Ascending aorta (tissue), 2 donors: Measurements from ENCODE around the gene CFAP157. TPM values are rescaled to one million over a fixed set of nuclear protein-coding genes. Genes with fewer than 3 reads are reported as not detected.

ENCODE experiments used
- DNase-seq, 2 donors: peaks; one replicate each; pipeline ENCODE4 v3.0.0-alpha.2; 2019; ENCODE audit warnings: low spot score in 2 of 2
- H3K27ac ChIP-seq, 2 donors: fragments of 200-600 bp; sonication (generic); one replicate each; pipeline ENCODE4 v1.5.1; 2016 to 2017; ENCODE audit warnings: mild to moderate bottlenecking in 1 of 2
- H3K27me3 ChIP-seq: fragments of 200-600 bp; sonication (generic); one replicate; pipeline ENCODE4 v1.5.1; 2017
- H3K36me3 ChIP-seq, 2 donors: fragments of 200-600 bp; sonication (generic); one replicate each; pipeline ENCODE4 v1.5.1; 2016
- H3K4me1 ChIP-seq, 2 donors: fragments of 200-600 bp; sonication (generic); one replicate each; pipeline ENCODE4 v1.5.1; 2016 to 2017; ENCODE audit warnings: mild to moderate bottlenecking in 1 of 2
- H3K4me3 ChIP-seq, 2 donors: fragments of 200-600 bp; sonication (generic); one replicate each; pipeline ENCODE4 v1.5.1; 2016 to 2017; ENCODE audit warnings: mild to moderate bottlenecking in 1 of 2
- H3K9me3 ChIP-seq, 2 donors: fragments of 200-600 bp; sonication (generic); one replicate each; pipeline ENCODE4 v1.5.1; 2016
- intact Hi-C: fragments of 100-400 bp; cut with DNase I; formaldehyde crosslinking; loops from one replicate; pipeline ENCODE4 v1.15.1; 2023
- total RNA-seq: library from RNA; depleted of rRNA; stranded (reverse); fragments of >200 nt; gene quantifications from one replicate; pipeline ENCODE4 v1.1.0, GENCODE V29; 2016
- TF ChIP-seq, protein P1 (sequence below), 3 experiments: fragments of 200-600 bp in 2 of 3; fragments of 450-650 bp in 1 of 3; sonication (generic) in 2 of 3; IDR thresholded peaks; one replicate each; pipeline ENCODE4 v1.5.1; 2016 to 2019; ENCODE audit warnings: antibody characterized with exemption in 3 of 3, mild to moderate bottlenecking in 1 of 3, moderate library complexity in 1 of 3

Gene CFAP157
- total RNA-seq, 1 donor from 2014 or later: not detected

DNA sequence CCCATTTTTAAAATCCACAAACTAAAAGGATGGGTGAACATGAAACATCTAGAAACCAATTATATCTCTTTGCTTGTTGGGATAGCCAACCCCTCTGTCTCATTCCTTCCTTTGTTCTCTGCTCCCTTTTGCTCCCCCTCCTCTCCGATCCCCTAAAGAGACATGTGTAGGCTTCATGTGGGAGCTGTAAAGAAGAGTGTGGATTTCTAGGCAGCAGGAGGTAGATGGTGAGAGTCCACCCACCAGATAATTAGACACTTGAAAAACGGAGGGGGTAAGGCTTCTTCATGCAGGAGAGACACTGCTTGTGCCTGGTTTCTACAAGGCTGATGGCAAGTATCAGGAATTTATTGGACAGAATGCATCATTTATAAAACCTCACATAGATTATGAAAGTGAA is 27.3 kb upstream of the CFAP157 start:
- TF ChIP-seq, protein P1, sequence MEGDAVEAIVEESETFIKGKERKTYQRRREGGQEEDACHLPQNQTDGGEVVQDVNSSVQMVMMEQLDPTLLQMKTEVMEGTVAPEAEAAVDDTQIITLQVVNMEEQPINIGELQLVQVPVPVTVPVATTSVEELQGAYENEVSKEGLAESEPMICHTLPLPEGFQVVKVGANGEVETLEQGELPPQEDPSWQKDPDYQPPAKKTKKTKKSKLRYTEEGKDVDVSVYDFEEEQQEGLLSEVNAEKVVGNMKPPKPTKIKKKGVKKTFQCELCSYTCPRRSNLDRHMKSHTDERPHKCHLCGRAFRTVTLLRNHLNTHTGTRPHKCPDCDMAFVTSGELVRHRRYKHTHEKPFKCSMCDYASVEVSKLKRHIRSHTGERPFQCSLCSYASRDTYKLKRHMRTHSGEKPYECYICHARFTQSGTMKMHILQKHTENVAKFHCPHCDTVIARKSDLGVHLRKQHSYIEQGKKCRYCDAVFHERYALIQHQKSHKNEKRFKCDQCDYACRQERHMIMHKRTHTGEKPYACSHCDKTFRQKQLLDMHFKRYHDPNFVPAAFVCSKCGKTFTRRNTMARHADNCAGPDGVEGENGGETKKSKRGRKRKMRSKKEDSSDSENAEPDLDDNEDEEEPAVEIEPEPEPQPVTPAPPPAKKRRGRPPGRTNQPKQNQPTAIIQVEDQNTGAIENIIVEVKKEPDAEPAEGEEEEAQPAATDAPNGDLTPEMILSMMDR (IDR thresholded peaks at IDR 0.05): no peak
- Histone ChIP-seq H3K4me3 (no peak overlapping the region), H3K4me1 (no peaks in the 10 kb centered on the region), H3K36me3 (peaks cover 51 to 77% of the 10 kb centered on the region in 2 donors), H3K9me3 (no peaks in the 10 kb centered on the region), H3K27ac (no peak overlapping the region), H3K27me3 (no peaks in the 10 kb centered on the region)
- no peak for DNase-seq
- intact Hi-C loops: no loop called here

GRCh38 chr9:127680226-127680625 is 26.6 kb upstream of the CFAP157 start:
- Histone ChIP-seq H3K4me1 (no peaks in the 10 kb centered on the region), H3K36me3 (peaks cover 46 to 76% of the 10 kb centered on the region in 2 donors), H3K4me3 (no peak overlapping the region), H3K27me3 (no peaks in the 10 kb centered on the region), H3K27ac (no peak overlapping the region), H3K9me3 (no peaks in the 10 kb centered on the region)
- intact Hi-C loops: no loop called here
- TF ChIP-seq, protein P1 (IDR thresholded peaks at IDR 0.05): no peak
- no peak for DNase-seq

GRCh38 chr9:127680846-127681245 is 25.9 kb upstream of the CFAP157 start:
- H3K4me1 ChIP-seq: no peaks in the 10 kb centered on the region
- no peak for DNase-seq
- intact Hi-C loops: no loop called here
- no peak overlapping the region for H3K4me3 ChIP-seq
- H3K27ac ChIP-seq: no peak overlapping the region
- H3K36me3 ChIP-seq: peaks cover 46 to 71% of the 10 kb centered on the region in 2 donors
- no peaks in the 10 kb centered on the region for H3K27me3 ChIP-seq
- H3K9me3 ChIP-seq: no peaks in the 10 kb centered on the region
- TF ChIP-seq, protein P1 (IDR thresholded peaks at IDR 0.05): no peak

DNA sequence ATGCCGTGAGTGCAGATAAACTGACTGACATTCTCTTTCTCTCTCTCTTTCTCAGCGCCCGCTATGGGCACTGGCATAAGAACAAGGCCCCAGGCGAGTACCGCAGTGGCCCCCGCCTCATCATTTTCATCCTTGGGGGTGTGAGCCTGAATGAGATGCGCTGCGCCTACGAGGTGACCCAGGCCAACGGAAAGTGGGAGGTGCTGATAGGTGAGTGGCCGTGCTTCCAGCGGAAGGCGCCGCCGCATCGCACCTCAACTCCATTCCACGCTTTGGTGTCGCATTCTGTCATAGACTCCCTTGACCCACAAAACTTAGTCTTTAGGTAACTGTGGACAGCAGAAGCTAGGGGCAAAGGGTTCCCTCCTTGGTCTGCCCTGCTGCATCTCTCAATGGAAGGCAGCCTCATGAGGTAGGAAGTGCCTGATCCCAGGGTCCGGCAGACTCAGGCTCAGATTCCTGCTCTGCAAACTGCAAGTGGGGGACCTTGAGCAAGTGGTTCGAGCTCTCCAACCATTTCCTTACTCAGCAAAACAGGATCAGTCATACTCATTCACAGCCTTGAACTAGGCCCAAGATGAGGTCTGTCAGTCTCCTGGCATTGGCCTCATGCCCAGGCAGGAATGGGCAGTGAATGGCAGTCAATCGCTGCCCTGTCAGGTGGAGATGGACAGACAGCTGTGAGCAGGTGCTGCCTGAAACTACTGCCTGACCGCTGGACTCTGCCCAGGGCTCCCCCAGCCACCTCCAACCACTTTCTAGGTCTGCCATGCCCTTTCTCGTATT is 24.2 kb upstream of the CFAP157 start:
- H3K4me1 ChIP-seq: no peaks in the 10 kb centered on the region
- no peak for DNase-seq
- peaks cover 41 to 72% of the 10 kb centered on the region in 2 donors for H3K36me3 ChIP-seq
- H3K9me3 ChIP-seq: no peaks in the 10 kb centered on the region
- H3K4me3 ChIP-seq: no peak overlapping the region
- no peaks in the 10 kb centered on the region for H3K27me3 ChIP-seq
- intact Hi-C loops: no loop called here
- no peak overlapping the region for H3K27ac ChIP-seq
- TF ChIP-seq, protein P1 (IDR thresholded peaks at IDR 0.05): no peak

GRCh38 chr9:127683723-127684122 is 23.1 kb upstream of the CFAP157 start:
- TF ChIP-seq, protein P1 (IDR thresholded peaks at IDR 0.05): no peak
- H3K27ac ChIP-seq: no peak overlapping the region
- H3K27me3 ChIP-seq: no peaks in the 10 kb centered on the region
- H3K36me3 ChIP-seq: peaks cover 35 to 75% of the 10 kb centered on the region in 2 donors
- intact Hi-C loops: no loop called here
- no peaks in the 10 kb centered on the region for H3K4me1 ChIP-seq
- H3K9me3 ChIP-seq: no peaks in the 10 kb centered on the region
- H3K4me3 ChIP-seq: no peak overlapping the region
- DNase-seq: no peak
